ENCODE measurements around the gene PLAAT5.

- TF ChIP-seq EP300 (IDR thresholded peaks at IDR 0.05) (no peak), CTCF (IDR thresholded peaks at IDR 0.05) (no peak), POLR2A (IDR thresholded peaks at IDR 0.05) (no peak)
These were observed 21.8 kb upstream of the PLAAT5 start for GRCh38 chr11:63512816-63513215.

All from tibial nerve (tissue), 4 donors.